GM18907 (cell line): Measurements from ENCODE around the gene GABRR1.

Experiments used
- ATAC-seq: cut with Tn5 transposase; IDR thresholded peaks from one replicate; pipeline ENCODE4 v1.9.1; 2021; ENCODE audit warnings: mild to moderate bottlenecking, moderate library complexity; ENCODE audit not compliant: unreplicated experiment

GABRR1 gene

DNA sequence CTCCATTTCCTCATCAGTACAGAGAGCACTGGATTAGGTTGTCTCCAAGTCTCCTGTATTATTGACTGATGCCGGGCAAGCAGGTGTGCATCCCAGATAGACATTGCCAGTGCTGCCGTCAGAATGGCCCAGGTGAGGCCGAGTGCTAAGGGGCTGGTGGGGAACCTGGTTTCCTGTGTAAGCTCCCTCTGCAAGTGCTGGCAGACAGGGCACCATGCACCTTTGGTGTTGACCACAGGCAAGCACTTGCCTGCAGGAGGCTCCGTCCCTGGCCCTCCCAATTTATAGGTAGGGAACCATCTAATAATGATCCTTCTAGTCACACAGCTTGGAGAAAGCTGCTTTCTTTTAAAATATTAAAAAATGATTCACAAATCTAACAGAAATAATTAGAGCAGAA, 747 bp downstream of the GABRR1 start:
- no peak for ATAC-seq

- no peak for ATAC-seq
These were observed 1.8 kb downstream of the GABRR1 start for GRCh38 chr6:89215391-89215790.

GRCh38 chr6:89214197-89214596, 3.0 kb downstream of the GABRR1 start:
- ATAC-seq = no peak

DNA sequence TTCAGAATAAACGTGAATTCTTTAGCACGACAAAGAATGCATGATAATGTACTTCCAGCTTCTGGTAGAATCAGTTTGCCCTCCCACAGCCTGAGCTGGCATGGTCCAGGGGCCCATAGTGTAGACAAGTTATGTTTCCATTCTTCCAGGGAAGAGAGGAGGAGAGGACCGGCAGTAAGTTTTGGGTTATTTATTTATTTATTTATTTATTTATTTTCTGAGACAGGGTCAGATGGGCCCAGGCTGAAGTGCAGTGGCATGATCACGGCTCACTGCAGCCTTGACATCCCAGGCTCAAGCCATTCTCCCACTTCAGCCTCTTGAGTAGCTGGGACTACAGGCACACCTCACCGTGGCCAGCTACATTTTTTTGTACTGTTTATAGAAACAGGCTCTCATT, 4.7 kb downstream of the GABRR1 start:
- ATAC-seq = no peak

DNA sequence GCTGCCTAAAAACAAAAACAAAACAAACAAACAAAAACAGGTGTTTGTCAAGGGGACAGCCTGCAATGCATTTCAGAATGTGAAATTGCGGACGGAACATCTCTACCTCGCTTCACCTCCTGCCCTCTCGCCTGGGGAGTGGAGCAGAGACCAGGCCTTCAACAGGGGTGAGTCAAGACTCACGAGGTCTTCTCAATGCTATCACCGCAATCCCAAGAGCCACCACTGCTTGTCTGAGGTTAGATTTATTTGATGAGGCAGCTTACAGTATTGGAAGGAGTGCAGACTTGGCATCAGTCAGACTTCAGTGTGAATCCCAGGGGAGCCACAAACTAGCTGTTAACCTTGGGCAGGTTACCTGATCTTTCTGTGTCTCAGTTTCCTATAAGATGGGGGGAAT, 7.7 kb downstream of the GABRR1 start:
- ATAC-seq = no peak

GRCh38 chr6:89208551-89208950, 8.6 kb downstream of the GABRR1 start:
- no peak for ATAC-seq

DNA sequence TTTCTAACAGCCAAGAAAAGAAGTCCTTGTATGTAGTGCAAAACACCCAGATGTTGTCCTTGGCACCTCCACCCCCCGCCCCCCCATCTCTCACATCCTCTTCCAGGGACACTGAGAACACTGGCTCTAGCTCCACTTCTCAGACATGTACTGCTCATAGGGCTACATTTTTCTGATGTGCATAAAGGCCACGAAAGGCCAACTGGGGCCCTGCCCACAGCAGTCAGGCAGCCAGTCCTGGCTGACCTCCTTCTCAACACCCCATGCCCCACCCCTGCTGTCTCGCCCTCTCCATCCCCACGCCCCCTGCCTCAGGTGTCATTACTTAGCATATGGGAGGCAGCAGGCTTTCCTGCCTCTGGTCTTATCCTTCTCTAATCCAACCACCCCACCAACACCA, 11.3 kb downstream of the GABRR1 start:
- no peak for ATAC-seq

- ATAC-seq = no peak
These were observed 13.1 kb downstream of the GABRR1 start for GRCh38 chr6:89204096-89204495.

- no peak for ATAC-seq
These were observed 16.4 kb downstream of the GABRR1 start for GRCh38 chr6:89200706-89201215.

GRCh38 chr6:89199579-89199978, 17.6 kb downstream of the GABRR1 start:
- ATAC-seq = no peak

- ATAC-seq = no peak
These were observed 18.9 kb downstream of the GABRR1 start for GRCh38 chr6:89198235-89198634.

DNA sequence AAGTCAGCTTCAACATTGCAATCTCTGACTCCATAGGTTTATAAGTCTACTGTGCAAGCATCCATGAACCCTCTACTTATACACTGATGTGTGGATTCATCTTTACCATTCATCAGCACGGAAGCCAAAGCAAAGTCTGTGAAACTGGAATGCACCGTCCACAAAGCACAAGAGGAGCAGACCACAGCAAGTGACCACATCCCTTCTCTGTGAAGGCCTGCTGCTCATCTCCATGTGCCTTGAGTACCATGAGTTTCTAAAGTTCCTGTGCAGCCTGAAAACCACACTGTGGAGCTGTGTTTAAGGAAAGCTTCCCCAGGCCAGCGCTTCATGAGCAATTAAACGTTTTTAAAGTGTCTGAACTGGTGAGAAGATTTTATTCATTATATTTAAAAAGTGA, 20.0 kb downstream of the GABRR1 start:
- no peak for ATAC-seq

DNA sequence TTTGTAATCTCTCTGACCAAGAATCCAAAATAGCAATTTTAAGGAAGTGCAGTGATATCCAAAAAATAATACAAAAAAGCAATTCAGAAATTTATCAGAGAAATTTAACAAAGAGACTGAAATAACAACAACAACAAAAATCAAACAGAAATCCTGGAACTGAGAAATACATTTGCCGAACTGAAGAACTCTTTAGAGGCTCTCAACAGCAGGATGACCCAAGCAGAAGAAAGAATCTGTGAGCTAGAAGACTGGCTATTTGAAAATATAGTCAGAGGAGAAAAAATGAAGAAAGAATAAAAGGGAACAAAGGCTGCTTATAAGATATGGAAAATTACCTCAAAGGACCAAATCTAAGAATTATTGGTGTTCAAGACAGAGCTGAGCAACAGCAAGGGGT, 22.6 kb downstream of the GABRR1 start:
- ATAC-seq = no peak

GRCh38 chr6:89190741-89191140, 26.4 kb downstream of the GABRR1 start:
- ATAC-seq = no peak

GRCh38 chr6:89187504-89187903, 29.7 kb downstream of the GABRR1 start:
- ATAC-seq = no peak

GRCh38 chr6:89186762-89187161, 30.4 kb downstream of the GABRR1 start:
- no peak for ATAC-seq

GRCh38 chr6:89184344-89184743, 32.8 kb downstream of the GABRR1 start:
- ATAC-seq = no peak

DNA sequence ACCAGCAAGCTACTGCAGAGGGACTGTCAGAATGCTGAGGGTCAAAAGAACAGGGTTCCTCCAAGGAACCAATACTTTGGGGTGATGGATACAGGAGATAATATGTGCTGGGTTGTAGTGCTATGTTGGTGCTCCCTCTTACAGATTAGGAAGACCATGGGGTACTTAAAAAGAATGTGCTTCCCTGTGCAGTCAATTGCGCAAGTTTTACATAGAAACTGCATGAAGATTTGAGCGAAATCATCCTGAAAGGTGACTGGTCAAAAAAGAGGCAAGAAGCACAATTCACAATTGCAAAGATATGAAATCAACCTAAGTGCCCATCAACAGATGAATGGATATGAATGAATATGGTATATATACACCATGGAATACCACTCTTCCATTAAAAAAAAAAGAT, 33.9 kb downstream of the GABRR1 start:
- no peak for ATAC-seq

DNA sequence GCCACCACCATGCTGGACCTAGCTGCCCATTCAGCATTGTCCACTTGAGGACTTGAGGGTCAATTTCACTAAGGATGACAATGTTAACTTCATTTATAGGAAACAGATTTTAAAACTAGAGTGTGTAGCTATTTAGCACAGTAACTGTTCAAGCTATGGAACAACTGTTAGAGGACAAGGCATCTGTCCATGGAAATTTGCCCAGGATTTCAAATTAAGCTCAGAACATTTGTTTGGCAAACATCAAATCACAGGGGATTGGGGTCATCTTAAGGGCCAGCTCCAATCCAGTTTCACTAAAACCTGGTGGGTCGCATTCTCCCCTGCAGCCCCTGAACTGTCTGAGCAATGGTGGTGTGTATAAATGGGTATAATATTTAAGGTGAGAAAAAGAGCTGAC, 36.2 kb downstream of the GABRR1 start:
- ATAC-seq = no peak

- no peak for ATAC-seq
These were observed 37.0 kb downstream of the GABRR1 start for GRCh38 chr6:89180112-89180511.

GRCh38 chr6:89173634-89174033, 43.5 kb downstream of the GABRR1 start:
- ATAC-seq = no peak

DNA sequence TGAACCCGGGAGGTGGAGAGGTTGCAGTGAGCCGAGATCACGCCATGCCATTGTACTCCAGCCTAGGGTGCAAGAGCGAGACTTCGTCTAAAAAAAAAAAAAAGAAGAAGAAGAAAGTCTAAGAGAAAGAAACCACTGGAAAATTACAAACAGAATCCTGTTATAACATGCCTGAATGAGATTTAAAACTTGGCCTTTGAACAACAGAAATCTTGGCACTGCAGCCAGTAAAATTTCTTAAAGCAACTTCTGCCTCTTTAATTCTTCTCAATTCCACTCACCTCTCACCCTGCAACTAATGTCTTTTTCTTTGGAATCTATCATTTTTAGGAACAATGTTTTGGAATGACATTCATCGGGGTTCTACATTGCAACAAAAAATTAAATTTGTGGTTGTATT, 45.0 kb downstream of the GABRR1 start:
- ATAC-seq = no peak

- ATAC-seq = no peak
These were observed 55.1 kb downstream of the GABRR1 start for GRCh38 chr6:89162047-89162371.
